Left ventricle myocardium inferior (tissue), 1 donor: Measurements from ENCODE around the gene CNKSR1. TPM values are rescaled to one million over a fixed set of nuclear protein-coding genes. Genes with fewer than 3 reads are reported as not detected.

ENCODE experiments used
- DNase-seq: peaks from one replicate; pipeline ENCODE4 v3.0.0-alpha.2; 2020
- H3K27ac ChIP-seq: fragments of 200-600 bp; replicated peaks from 2 replicates; pipeline ENCODE4 v1.8.0; 2021
- H3K27me3 ChIP-seq: fragments of 200-600 bp; 2 replicates; pipeline ENCODE4 v1.8.0; 2021; ENCODE audit warnings: low read depth
- H3K36me3 ChIP-seq: fragments of 200-600 bp; 2 replicates; pipeline ENCODE4 v1.8.0; 2021
- H3K4me1 ChIP-seq: fragments of 200-600 bp; 2 replicates; pipeline ENCODE4 v1.8.0; 2021
- H3K4me3 ChIP-seq: fragments of 200-600 bp; 2 replicates; pipeline ENCODE4 v1.8.0; 2021; ENCODE audit warnings: mild to moderate bottlenecking, moderate library complexity
- H3K9me3 ChIP-seq: fragments of 200-600 bp; replicated peaks from 2 replicates; pipeline ENCODE4 v1.8.0; 2021
- CTCF ChIP-seq: fragments of 200-600 bp; IDR thresholded peaks from 2 replicates; pipeline ENCODE4 v1.8.0; 2021; ENCODE audit warnings: antibody characterized with exemption, mild to moderate bottlenecking, borderline replicate concordance
- intact Hi-C: fragments of 100-400 bp; cut with micrococcal nuclease; formaldehyde crosslinking; loops from one replicate; pipeline ENCODE4 v1.11.0; 2022
- long read RNA-seq: library from polyadenylated mRNA; unstranded; transcript quantifications from one replicate; pipeline ENCODE4 v2.0.0, GENCODE V29; 2021
- total RNA-seq: library from RNA; stranded (reverse); fragmentation: NEBNext Ultra II Directional; extraction: Animal tissue kit (Norgen Biotek cat#: 25700); gene quantifications from one replicate; pipeline ENCODE4 v1.2.1, GENCODE V29; 2021
- donor health status: DM: no; HTN: yes; CAD: no; lungs with severe emphysema.

The CNKSR1 gene
- total RNA-seq: 1.8 TPM
- long read RNA-seq, partial matches to known transcripts: 2 of 2 reads
- long read RNA-seq, other reads (novel, unspliced or antisense): 0 of 2 reads

- intact Hi-C loops: no loop called here
- DNase-seq: no peak
- no peak within 1 kb of the TSS for H3K4me3 ChIP-seq
- no peaks in the 10 kb centered on the region for H3K27me3 ChIP-seq
- no peaks in the 10 kb centered on the region for H3K36me3 ChIP-seq
- H3K9me3 ChIP-seq: no peaks in the 10 kb centered on the region
- H3K27ac ChIP-seq: no peak within 1 kb of the TSS
- TF ChIP-seq CTCF: no peak
- no peaks in the 10 kb centered on the region for H3K4me1 ChIP-seq
Observed at GRCh38 chr1:26177182-26177684, at the start of gene CNKSR1. CNKSR1 (plus strand) TSS chr1:26177491; CDS start chr1:26177548, 57 bp downstream.

GRCh38 chr1:26129778-26130177, 47.5 kb upstream of the CNKSR1 start:
- Histone ChIP-seq H3K27ac (no peak overlapping the region), H3K4me1 (peaks cover 25% of the 10 kb centered on the region), H3K4me3 (no peak overlapping the region), H3K9me3 (no peaks in the 10 kb centered on the region), H3K27me3 (no peaks in the 10 kb centered on the region), H3K36me3 (no peaks in the 10 kb centered on the region)
- intact Hi-C loops: no loop called here
- DNase-seq: no peak
- no peak for TF ChIP-seq CTCF

- intact Hi-C loops: no loop called here
- Histone ChIP-seq H3K27ac (no peak overlapping the region), H3K4me3 (no peak overlapping the region), H3K27me3 (no peaks in the 10 kb centered on the region), H3K9me3 (no peaks in the 10 kb centered on the region), H3K4me1 (peaks cover 22% of the 10 kb centered on the region), H3K36me3 (no peaks in the 10 kb centered on the region)
- no peak for DNase-seq
- no peak for TF ChIP-seq CTCF
Observed at GRCh38 chr1:26130695-26131094, 46.6 kb upstream of the CNKSR1 start.

GRCh38 chr1:26132128-26132833, 45.0 kb upstream of the CNKSR1 start:
- no peak for TF ChIP-seq CTCF
- peaks cover 10% of the 10 kb centered on the region for H3K4me1 ChIP-seq
- H3K4me3 ChIP-seq: no peak overlapping the region
- H3K27me3 ChIP-seq: no peaks in the 10 kb centered on the region
- no peaks in the 10 kb centered on the region for H3K9me3 ChIP-seq
- no peak overlapping the region for H3K27ac ChIP-seq
- DNase-seq: no peak
- H3K36me3 ChIP-seq: no peaks in the 10 kb centered on the region
- intact Hi-C loops: no loop called here

GRCh38 chr1:26132834-26133167, 44.5 kb upstream of the CNKSR1 start:
- Histone ChIP-seq H3K9me3 (no peaks in the 10 kb centered on the region), H3K27me3 (no peaks in the 10 kb centered on the region), H3K27ac (no peak overlapping the region), H3K4me3 (no peak overlapping the region), H3K4me1 (peaks cover 4% of the 10 kb centered on the region), H3K36me3 (no peaks in the 10 kb centered on the region)
- no peak for TF ChIP-seq CTCF
- no peak for DNase-seq
- intact Hi-C loops: no loop called here
